ENCODE data around the gene FOXJ3.

DNA sequence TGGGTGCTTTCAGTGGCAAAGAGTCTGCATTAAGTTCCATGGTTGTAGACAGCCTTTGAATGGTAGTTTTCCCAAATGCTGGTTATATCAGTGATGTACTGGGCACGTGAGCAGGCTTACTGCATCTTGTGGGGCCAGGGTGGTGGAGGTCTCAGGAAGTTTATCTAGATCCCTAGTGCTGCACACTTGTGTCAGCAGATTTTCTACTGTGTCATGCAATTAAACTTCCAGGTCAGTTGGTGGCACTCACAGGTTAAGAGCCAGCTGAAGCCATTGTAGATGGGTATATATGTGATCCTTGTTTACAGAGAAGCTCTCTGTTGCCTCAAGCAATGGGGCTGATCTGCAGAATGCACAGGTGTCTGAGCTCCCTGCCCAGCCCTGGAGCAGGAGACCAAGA is 33.0 kb downstream of the FOXJ3 start:
- TF ChIP-seq, protein P1, sequence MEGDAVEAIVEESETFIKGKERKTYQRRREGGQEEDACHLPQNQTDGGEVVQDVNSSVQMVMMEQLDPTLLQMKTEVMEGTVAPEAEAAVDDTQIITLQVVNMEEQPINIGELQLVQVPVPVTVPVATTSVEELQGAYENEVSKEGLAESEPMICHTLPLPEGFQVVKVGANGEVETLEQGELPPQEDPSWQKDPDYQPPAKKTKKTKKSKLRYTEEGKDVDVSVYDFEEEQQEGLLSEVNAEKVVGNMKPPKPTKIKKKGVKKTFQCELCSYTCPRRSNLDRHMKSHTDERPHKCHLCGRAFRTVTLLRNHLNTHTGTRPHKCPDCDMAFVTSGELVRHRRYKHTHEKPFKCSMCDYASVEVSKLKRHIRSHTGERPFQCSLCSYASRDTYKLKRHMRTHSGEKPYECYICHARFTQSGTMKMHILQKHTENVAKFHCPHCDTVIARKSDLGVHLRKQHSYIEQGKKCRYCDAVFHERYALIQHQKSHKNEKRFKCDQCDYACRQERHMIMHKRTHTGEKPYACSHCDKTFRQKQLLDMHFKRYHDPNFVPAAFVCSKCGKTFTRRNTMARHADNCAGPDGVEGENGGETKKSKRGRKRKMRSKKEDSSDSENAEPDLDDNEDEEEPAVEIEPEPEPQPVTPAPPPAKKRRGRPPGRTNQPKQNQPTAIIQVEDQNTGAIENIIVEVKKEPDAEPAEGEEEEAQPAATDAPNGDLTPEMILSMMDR (IDR thresholded peaks at IDR 0.05; ENCODE audit: insufficient read depth, low read length, poor library complexity, severe bottlenecking): no peak
- TF ChIP-seq EZH2phosphoT487 (conservative IDR thresholded peaks at IDR 0.05; ENCODE audit: low read length): no peak

All from SU-DHL-6 (cell line).